HG03378 (cell line): ENCODE results near the gene PGBD5.

Experiments
- ATAC-seq: cut with Tn5 transposase; IDR thresholded peaks from one replicate; pipeline ENCODE4 v1.9.1; 2021; ENCODE audit warnings: mild to moderate bottlenecking, moderate library complexity; ENCODE audit not compliant: unreplicated experiment

The PGBD5 gene

DNA sequence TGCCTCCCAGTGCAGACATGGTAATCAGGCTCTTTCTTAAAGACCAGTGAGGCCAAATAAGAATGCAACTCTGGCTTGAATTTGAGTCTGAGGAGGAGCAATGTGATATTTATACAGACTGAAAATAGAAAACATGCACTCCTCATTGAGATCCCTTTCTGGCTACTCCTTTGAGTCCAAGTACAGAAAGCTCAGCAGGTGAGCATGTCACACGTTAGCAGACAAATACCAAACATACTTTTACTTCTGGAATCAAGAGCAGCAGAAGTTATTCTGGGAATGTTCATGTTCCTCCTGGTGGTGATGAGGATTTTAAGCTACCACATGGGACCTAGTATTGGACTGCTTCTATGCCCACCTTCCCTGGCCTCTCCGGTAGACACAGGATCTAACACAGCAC lies 48.3 kb downstream of the PGBD5 start:
- ATAC-seq: no peak

DNA sequence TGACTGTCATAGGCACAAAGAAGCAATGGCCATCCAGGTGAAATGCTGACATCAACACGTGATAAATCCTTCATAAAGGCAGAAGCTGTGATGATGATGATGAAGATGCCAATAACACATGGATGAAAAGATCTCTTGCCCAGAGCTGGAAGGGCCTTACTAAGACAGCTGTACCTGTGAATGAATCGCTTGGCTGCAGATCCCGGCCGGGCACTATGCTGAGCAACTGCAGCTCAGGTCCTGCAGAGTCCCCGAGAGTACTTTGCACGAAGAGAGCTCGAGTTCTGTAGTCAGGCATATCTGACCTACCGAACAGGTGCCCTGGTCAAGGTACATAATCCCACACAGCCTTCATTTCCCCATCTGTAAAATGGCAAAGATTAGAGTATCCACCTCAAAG lies 48.8 kb downstream of the PGBD5 start:
- ATAC-seq: no peak

DNA sequence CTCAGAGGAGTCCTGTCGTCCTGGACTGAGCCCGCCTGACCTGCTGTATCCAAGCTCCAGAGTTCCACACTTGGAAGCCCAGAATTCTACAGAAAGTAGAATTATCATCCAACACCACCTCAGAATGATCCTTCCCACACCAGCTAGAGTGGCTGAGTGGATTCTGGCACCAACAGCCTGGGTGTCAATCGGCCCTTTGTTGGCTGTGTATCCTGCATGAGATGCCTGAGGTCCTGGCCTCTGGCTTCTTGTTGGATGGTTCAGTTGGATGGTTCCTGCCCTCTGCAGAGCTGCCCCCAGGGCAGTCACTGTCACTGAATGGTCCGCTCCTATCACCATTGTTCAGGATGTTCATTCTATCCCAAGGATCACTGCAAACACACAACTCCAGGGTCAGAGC lies 49.8 kb downstream of the PGBD5 start:
- ATAC-seq: no peak

DNA sequence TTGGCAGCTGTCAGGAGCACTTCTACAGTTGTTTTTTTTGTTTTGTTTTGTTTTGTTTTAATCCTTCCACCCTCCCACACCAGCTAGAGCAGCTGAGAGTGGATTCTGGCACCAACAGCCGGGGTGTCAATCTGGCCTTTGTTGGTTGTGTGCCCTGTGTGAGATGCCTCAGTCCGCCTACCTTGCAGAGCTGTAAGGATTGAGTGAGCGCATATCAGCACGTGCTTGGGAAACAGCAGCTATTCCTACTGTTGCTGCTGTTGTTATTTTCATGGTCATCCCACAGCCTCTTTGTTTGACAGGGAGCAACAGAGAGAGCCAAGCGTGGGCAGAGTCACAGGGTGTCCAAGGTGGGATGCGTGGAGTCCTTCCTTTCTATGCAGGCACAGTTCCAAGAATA lies 50.4 kb downstream of the PGBD5 start:
- no peak for ATAC-seq

DNA sequence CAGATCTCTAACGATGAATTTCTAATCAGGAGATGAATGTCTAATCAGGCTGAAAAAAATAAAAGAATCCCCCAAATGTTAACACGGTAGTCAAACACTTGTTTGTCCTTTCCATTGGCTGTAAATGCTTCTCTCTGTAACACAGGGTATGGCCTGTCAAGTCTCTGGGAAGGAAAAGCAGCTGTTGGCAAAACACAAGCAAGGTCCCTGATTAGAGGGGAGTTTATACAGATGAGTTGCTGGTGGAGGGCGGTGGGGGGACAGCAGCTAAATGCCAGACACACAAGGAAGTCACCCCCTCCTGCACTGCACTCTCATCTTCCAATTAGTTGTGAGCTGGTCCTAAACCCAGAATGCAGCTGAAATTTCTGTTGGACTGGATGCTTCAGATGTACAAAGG lies 51.0 kb downstream of the PGBD5 start:
- ATAC-seq: no peak

DNA sequence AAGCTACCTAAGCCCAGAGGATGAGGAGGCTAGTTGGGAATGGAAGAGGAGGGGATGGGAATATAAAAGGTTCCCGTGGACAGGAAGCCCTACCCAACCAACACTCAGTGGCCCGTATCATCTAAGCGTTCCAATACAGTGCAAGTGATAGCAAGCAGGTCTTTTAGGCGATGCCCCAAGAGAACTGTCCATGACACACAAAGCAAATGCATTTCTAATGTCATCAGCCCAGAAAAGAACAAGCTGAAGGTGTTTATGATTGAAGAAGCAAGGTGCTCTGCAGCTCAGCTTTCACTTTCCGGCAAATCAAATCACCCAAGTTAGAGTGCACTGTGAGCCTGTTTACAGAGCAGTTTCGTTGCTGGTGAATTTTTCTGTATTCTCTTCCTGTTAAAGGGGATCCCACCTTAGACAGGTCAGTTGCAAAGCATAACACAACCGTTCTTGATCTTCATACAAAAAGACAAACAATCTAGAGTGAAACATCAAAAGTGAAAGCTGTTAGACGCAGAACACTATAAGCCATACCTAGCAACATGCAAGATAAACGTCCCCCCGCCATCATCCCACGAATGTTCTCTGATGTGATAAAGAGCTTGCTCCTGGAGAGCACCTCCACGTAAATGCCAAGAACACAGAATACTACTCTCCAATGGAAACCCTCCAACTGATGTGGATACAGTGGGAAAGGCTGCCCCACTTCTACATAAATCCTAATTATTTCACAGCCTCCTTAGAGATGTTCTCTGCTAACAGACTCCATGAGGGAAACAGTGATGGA lies 54.0 kb downstream of the PGBD5 start:
- no peak for ATAC-seq

DNA sequence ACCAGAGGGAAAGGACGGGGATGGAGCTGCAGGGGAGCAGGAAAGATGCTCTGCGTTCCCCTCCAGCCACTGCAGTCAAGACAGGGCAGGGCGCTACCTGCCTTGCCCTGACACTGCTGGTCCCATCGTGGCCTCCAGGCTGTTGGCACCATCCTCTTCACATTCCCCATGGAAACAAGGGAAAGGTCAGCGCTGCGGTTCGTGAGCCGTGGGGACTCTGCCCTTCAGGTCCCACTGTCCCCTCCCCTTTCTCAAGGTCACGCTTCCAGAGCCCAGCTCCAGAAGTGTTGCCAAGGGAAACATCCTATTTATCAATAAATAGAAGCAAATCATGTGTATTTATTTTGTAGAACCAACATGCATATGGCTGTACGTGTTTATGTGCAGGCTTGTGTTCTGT lies 56.0 kb downstream of the PGBD5 start:
- ATAC-seq: no peak

DNA sequence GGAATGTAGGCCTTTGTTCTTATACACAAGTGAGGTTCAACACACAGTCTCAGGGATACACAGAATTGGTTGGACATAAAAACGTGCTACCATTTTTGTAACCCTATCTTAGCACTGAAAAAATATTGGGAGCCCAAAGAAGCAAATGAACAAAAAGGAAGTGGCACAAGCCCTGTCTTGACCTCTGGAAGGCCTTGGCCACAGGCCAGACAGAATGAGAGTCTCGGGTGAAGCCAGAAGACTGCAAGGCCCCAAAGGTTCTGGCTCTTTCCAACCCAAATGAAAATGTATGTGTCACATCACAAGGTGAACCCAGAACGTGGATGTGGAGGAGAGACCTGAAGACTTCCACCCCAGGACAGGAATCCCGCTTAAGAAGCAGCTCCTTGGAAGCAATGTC lies 57.3 kb downstream of the PGBD5 start:
- ATAC-seq: no peak

DNA sequence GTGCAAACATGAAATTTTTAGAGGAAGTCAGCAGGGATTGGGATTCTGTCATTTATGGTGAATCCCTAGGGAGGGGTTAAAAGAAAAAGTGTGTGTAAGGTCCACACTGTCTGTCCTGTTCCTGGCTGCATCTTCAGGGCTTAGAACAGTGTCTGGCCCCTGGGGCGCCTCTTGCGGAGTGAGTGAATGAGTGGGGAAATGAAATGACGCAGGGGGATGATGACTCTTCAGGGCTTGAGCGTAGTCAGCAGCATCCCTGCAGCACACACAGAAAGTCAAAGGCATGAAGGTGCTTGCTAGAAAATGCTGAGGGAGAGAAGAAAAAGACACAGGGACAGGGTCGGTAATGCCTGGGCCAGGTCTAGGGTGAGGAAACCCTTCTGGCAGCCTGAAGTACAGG lies 57.8 kb downstream of the PGBD5 start:
- ATAC-seq: no peak

DNA sequence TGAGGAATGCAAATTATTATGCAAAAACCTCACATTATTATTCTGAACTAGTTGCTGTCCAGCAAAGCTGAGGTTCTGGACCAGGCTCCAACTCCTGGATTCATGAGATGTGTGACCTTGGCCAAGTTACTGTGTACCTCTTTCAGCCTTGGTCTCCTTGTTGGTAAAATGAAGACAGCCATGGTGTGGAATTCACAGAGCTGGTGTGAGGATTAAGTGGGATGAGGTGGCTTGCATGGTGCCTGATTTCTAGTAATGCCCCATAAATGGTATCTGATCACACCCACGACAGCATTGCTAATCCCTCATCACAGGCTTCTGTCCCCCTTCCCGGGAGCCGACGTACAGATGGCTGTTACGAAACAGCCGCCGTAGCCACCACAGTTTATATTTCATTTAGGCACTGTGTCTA lies 59.6 kb downstream of the PGBD5 start:
- no peak for ATAC-seq

DNA sequence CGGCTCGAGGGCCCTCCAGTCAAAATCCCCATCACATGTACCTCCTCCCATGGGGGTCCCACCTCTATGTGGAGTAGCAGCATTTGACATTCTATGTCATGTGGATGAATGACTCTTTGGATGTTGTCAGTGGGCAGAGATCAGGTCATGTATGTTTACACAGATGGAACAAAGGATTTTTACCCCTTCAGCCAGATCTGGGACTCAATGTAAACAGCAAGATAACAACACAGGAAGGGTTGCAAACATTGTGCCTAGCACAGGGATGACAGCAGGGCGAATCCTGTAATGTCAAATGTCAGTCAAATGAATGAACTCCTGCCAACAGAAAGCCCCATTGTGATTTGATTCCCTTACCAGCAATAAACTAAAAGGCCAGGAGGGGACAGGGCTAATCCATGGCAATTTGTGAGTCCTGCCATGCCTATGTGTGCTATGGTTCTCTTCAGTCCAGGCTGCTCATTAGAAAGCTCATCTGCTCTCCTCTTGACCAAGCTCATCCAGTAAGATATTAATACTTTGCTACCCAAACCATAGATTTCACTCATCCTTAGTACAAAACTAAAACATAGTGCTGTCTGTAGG lies 60.3 kb downstream of the PGBD5 start:
- no peak for ATAC-seq

DNA sequence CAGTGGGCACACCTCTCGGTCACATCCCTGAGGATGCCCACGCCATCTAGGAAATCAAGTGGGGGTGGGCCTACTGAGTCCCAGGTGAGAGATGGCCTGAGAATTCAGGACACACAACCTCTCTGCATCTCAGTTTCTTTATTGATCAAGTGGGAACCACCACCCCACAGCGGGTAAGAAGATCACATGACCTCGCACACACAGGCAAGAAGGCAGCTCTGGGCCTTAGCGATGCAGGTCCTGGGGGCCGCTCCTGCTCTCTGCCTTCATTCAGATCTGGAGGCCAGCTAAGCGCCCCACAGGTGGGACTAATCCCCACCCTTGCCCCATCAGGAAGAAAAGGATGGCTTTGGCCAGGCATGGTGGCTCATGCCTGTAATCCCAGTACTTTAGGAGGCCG lies 63.2 kb downstream of the PGBD5 start:
- ATAC-seq: no peak

DNA sequence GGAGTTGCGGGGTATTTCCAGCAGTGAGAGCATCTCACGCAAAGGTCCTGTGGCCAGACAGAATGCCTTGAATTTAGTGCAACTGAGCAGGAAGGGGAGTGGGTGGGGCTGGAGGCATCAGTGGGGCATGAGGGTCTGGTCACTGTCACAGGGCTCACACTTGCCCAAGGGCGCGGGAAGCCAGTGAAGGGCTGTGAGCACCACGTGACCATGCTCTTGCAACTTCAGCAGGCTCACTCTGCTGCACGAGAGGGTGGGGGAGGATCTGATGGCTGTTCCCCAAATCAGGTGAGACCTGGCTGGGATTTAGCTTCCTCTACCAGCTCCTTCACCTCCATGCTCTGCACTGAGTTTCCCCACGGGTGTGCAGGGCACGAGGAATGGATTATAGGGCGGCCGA lies 64.2 kb downstream of the PGBD5 start:
- ATAC-seq: no peak

DNA sequence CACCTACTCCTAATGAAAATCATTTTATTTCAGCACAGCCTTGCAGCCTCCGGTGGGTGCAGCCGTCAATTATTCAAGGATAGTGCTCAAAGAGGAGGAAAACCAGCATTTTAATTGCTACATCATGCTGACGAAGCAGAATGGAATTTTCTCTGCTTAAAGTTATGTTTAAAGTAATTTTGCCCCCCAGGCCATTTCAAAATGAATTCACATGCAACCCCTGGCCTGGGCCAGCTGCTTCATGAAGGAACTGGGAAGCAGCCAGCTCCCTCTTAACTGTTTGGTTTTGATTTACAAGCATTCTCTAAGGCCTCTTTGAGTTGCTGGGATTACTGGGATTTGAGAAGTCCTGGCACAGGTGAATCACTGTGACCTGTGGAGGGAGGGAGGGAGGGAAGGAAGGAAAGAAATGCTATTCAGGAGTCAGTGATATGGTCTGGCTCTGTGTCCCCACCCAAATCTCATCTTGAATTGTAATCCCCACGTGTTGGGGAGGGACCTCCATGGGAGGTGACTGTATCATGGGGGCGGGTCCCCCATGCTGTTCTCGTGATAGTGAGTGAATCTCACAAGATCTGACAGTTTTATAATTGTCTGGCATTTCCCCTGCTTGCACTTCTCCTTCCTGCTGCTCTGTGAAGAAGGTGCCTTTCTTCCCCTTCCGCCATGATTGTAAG lies 66.0 kb downstream of the PGBD5 start:
- ATAC-seq: no peak

DNA sequence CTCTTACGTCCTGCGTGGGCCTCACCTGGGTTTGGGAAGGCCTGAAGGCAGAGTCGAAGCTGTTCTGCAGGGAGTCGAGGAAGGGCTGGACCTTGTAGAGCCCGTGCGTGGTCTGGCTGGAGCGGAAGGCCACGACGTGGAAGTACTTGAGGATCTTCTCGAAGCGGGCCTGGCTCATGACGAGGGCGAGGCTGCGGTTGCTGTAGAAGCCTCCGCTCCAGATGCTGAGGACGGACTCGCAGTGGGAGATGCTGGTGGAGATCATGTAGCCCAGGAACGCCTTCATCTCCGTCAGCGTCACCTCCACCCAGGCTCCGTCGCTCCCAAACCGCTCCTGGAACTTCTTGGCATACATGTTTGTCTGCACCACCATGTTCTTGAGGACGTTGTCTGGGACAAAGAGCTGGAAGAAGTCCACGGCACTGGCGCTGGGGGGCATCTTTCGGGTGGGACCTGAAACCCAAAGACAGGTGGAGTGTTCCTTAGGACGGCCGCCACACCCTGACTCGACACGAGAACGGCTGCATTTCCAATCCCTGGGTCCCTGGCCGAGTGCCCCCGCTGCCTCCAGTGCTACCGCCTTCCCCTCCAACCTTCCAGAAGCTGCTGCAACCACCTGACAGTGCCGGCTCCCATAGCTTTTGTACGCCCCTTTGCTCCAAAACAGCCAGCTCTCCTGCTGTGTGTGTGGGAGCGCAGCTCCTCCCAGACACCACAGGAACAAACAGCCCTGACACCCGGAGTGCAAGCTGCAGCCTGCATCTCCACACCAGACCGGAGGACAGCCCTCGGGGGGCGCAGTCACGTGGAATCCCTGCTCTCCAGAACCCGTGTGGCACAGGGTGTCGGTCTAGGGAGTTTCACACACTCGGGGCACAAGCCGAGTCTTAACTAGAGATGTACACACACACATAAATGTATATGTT lies 69.0 kb downstream of the PGBD5 start:
- ATAC-seq: no peak

DNA sequence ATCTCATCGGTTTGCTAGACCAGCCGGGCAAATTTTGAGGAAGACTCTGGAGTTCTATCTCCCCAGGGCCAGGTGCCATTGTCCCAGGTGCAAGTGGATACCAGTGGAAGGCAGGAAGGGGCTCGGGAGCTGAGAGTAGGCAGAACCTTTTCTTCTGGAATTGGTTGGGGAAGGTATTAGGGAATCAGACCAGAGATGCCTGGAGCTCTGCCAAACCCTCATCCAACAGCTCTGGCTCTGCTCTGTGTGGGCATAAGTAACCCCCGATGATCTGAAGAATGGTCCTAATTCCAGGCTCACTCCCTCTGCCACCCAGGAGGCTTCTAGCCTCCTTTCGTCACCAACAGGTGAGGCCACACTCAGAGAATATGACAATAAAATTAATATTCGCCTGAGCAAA lies 69.9 kb downstream of the PGBD5 start:
- no peak for ATAC-seq

DNA sequence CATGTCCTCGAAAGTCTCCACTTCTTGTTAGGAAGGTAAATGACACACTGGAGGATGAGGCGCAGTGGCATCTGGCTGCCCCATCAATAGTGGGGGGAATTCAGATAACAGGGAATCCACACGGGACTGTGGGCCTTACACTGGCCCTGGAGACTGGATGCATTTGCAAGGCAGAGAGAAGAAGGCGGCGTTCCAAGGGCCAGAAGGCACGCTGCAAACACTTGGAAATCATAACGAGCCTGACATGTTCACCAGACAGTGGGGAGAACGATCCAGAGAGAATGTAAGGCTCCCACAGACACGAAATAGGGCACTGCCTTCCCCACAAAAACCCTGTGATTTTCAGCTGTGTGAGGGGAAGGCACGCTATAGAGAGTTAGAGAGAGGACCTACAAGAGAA lies 70.5 kb downstream of the PGBD5 start:
- no peak for ATAC-seq

DNA sequence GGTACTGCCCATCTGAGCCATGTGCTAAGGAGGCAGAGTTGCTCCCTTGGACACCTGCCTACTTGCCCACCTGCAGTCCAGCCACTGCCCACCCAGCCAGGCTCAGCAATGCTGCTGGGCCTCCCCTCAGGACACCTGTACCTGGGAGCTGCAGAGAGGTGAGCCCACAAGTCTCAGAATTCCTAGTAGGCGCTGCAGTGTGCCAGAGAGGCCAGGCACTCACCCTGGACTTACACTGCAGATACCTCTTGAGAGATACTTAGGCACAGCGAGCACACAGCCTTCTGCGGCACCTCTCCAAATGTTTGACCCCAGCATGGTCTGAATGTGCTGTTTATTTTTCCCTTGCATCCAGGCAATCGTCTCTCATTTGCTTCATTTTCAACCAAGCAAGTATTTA lies 71.0 kb downstream of the PGBD5 start:
- ATAC-seq: no peak

DNA sequence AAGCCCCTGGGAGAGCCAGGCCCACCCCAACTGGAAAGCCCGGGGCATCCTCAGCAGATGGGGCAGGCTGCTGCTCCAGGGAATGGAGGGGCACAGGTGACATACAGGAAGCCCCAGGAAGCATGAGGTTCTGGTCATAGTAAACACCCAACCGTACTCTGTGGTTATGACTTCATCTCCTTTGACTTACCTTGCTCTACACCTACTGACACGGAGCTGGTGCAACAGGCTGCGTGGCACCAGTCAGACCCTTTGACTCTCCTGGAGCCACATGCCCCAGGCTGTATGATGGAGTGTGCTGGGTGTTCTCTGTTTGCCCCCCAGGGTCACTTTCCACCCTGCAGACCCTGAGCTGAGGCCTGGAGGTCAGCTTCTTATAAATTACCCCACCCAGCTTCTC lies 72.1 kb downstream of the PGBD5 start:
- no peak for ATAC-seq

DNA sequence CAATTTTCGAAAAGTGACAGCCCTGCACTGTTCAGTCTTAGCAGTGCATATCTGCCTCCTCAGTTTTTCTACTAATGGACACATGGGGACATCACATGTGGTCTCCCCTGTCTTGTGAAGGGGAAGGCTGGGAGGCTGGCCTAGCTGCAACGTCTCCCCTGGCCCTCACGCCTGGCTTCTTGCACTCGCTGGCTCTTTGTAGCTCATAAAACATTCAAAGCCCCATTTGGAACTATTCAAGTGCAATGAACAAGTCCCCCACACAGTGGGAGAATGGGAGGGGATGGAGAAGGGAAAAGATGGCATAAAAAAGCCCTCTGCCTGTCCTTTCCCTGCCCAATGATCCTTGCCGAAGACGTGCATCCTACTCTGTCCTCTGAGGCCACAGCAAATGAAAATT lies 73.6 kb downstream of the PGBD5 start:
- no peak for ATAC-seq

DNA sequence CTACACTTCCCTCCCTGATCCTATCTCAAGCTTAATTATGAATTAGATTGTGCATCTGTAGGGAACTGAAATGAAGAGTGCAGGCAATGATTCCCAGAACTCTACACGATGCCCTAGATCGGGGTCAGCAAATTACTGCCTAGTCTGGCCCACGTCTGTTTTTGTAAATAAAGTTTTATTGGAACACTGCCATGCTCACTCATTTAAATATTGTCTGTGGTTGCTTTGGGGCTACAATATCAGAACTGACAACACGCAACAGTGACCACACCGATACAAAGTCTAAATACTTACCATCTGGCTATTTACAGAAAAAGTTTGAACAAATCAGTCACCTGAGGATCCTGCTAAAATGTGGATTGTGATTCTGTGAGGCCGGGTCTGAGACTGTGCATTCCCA lies 74.1 kb downstream of the PGBD5 start:
- no peak for ATAC-seq
